Esophagus squamous epithelium (tissue), 5 donors: ENCODE results near the gene LARP7. TPM values are rescaled to one million over a fixed set of nuclear protein-coding genes. Genes with fewer than 3 reads are reported as not detected.
"Not testable (repeated sequence)": the region's sequence is repeated elsewhere in the genome, so short reads cannot be mapped to it uniquely, and the experiment has no call there.

Experiments used
- DNase-seq: peaks from one replicate; lab custom pipeline; 2025; lab: John Stamatoyannopoulos, UW
- H3K27ac ChIP-seq, 4 donors: fragments of 200-600 bp; sonication (generic); one replicate each; pipeline ENCODE4 v1.5.1; 2016 to 2019; ENCODE audit warnings: mild to moderate bottlenecking in 1 of 4
- H3K27me3 ChIP-seq, 4 donors: fragments of 200-600 bp; sonication (generic); 1 replicate in 3 of 4; 2 replicates in 1 of 4; pipeline versions ENCODE4 v1.5.1 to v1.6.0; 2017 to 2021; ENCODE audit warnings: antibody characterized with exemption in 1 of 4
- H3K36me3 ChIP-seq, 3 donors: fragments of 200-600 bp; sonication (generic); one replicate each; pipeline ENCODE4 v1.5.1; 2016 to 2019
- H3K4me1 ChIP-seq, 3 donors: fragments of 200-600 bp; sonication (generic); one replicate each; pipeline ENCODE4 v1.5.1; 2017 to 2019
- H3K4me3 ChIP-seq, 4 donors: fragments of 200-600 bp; sonication (generic); 1 replicate in 3 of 4; 2 replicates in 1 of 4; pipeline ENCODE4 v1.5.1; 2016 to 2019; ENCODE audit warnings: mild to moderate bottlenecking in 2 of 4, moderate library complexity in 1 of 4
- H3K9me3 ChIP-seq, 3 donors: fragments of 200-600 bp; sonication (generic); one replicate each; pipeline ENCODE4 v1.5.1; 2016 to 2019
- POLR2A ChIP-seq, 4 donors: fragments of 450-650 bp; IDR thresholded peaks; one replicate each; pipeline ENCODE4 v1.6.1; 2017; ENCODE audit warnings: antibody characterized with exemption in 4 of 4, mild to moderate bottlenecking in 4 of 4, moderate library complexity in 3 of 4
- WGBS, 2 donors: methylation state at CpG; one replicate each; pipeline ENCODE4 v1.1.5; 2018; 5-methylcytosine and 5-hydroxymethylcytosine counted together
- intact Hi-C: fragments of 100-400 bp; cut with DNase I; formaldehyde crosslinking; loops from one replicate; pipeline ENCODE4 v1.15.0; 2022
- total RNA-seq, 4 donors: library from RNA; depleted of rRNA; stranded (reverse); fragments of >200 nt; gene quantifications; one replicate each; pipeline ENCODE4 v1.1.0, GENCODE V29; 2016
- TF ChIP-seq, protein P1 (sequence below), 6 experiments: fragments of 450-650 bp in 4 of 6; fragments of 200-600 bp in 2 of 6; sonication (generic) in 2 of 6; IDR thresholded peaks; one replicate each; pipeline ENCODE4 v1.5.1; 2016 to 2019; ENCODE audit warnings: antibody characterized with exemption in 6 of 6, mild to moderate bottlenecking in 4 of 6, moderate library complexity in 4 of 6
- donor health status: DM: yes; HTN: yes; CAD: no.

Gene LARP7
- total RNA-seq, 4 donors from 2014 or later: 21.0 to 38.1 (median 30.1) TPM

- intact Hi-C loops: no loop called here
- TF ChIP-seq, protein P1, sequence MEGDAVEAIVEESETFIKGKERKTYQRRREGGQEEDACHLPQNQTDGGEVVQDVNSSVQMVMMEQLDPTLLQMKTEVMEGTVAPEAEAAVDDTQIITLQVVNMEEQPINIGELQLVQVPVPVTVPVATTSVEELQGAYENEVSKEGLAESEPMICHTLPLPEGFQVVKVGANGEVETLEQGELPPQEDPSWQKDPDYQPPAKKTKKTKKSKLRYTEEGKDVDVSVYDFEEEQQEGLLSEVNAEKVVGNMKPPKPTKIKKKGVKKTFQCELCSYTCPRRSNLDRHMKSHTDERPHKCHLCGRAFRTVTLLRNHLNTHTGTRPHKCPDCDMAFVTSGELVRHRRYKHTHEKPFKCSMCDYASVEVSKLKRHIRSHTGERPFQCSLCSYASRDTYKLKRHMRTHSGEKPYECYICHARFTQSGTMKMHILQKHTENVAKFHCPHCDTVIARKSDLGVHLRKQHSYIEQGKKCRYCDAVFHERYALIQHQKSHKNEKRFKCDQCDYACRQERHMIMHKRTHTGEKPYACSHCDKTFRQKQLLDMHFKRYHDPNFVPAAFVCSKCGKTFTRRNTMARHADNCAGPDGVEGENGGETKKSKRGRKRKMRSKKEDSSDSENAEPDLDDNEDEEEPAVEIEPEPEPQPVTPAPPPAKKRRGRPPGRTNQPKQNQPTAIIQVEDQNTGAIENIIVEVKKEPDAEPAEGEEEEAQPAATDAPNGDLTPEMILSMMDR (IDR thresholded peaks at IDR 0.05): no peak
- TF ChIP-seq POLR2A (IDR thresholded peaks at IDR 0.05): no peak
- Histone ChIP-seq H3K27me3 (no peaks in the 10 kb centered on the region), H3K4me3 (no peak overlapping the region), H3K9me3 (no peaks in the 10 kb centered on the region), H3K36me3 (peaks cover 13 to 100% (median 26%) of the 10 kb centered on the region in 3 donors), H3K27ac (no peak overlapping the region), H3K4me1 (no peaks in the 10 kb centered on the region)
- no peak for DNase-seq
Observed at GRCh38 chr4:112651641-112652040, 14.7 kb downstream of the LARP7 start.

GRCh38 chr4:112652216-112652615 is 15.3 kb downstream of the LARP7 start:
- intact Hi-C loops: no loop called here
- peaks cover 11 to 100% (median 23%) of the 10 kb centered on the region in 3 donors for H3K36me3 ChIP-seq
- 27 to 40% methylated on average over 1 of the region's 1 CpG for WGBS, 2 donors

GRCh38 chr4:112655270-112655669 is 18.3 kb downstream of the LARP7 start:
- no peaks in the 10 kb centered on the region for H3K27me3 ChIP-seq
- H3K36me3 ChIP-seq: peaks cover 0 to 94% (median 28%) of the 10 kb centered on the region in 3 donors
- no peaks in the 10 kb centered on the region for H3K4me1 ChIP-seq
- TF ChIP-seq, protein P1 (IDR thresholded peaks at IDR 0.05): no peak
- TF ChIP-seq POLR2A (IDR thresholded peaks at IDR 0.05): no peak
- no peak overlapping the region for H3K27ac ChIP-seq
- 85 to 88% methylated on average over 5 of the region's 5 CpGs for WGBS, 2 donors
- no peaks in the 10 kb centered on the region for H3K9me3 ChIP-seq
- no peak for DNase-seq
- intact Hi-C loops: no loop called here
- no peak overlapping the region for H3K4me3 ChIP-seq

More at GRCh38 chr4:112652216-112652615, 15.3 kb downstream of the LARP7 start:
- Histone ChIP-seq H3K4me3 (no peak overlapping the region), H3K27ac (no peak overlapping the region), H3K4me1 (no peaks in the 10 kb centered on the region), H3K27me3 (no peaks in the 10 kb centered on the region), H3K9me3 (no peaks in the 10 kb centered on the region)
- TF ChIP-seq, protein P1 (IDR thresholded peaks at IDR 0.05): no peak
- TF ChIP-seq POLR2A (IDR thresholded peaks at IDR 0.05): no peak
- DNase-seq: no peak

GRCh38 chr4:112656115-112656514 is 19.2 kb downstream of the LARP7 start:
- intact Hi-C loops, H3K4me3 ChIP-seq, DNase-seq, H3K27me3 ChIP-seq, H3K9me3 ChIP-seq, H3K4me1 ChIP-seq, H3K27ac ChIP-seq: not testable (repeated sequence)
- H3K36me3 ChIP-seq: peaks cover 0 to 85% (median 28%) of the 10 kb centered on the region in 3 donors
- WGBS, 2 donors: 84 to 92% methylated on average over 5 of the region's 5 CpGs

- Histone ChIP-seq H3K9me3 (no peaks in the 10 kb centered on the region), H3K4me1 (no peaks in the 10 kb centered on the region), H3K36me3 (peaks cover 0 to under 1% (median 0%) of the 10 kb centered on the region in 3 donors), H3K27ac (no peak overlapping the region), H3K27me3 (no peaks in the 10 kb centered on the region), H3K4me3 (no peak overlapping the region)
- TF ChIP-seq POLR2A (IDR thresholded peaks at IDR 0.05): no peak
- TF ChIP-seq, protein P1 (IDR thresholded peaks at IDR 0.05): no peak
- WGBS, 2 donors: 79 to 86% methylated on average over 2 of the region's 2 CpGs
- DNase-seq: no peak
- intact Hi-C loops: no loop called here
Observed at GRCh38 chr4:112664611-112665010, 27.7 kb downstream of the LARP7 start.

GRCh38 chr4:112668131-112668530 is 31.2 kb downstream of the LARP7 start:
- Histone ChIP-seq H3K4me1 (no peaks in the 10 kb centered on the region), H3K36me3 (no peaks in the 10 kb centered on the region), H3K4me3 (no peak overlapping the region), H3K27ac (no peak overlapping the region), H3K9me3 (no peaks in the 10 kb centered on the region), H3K27me3 (no peaks in the 10 kb centered on the region)
- no peak for TF ChIP-seq POLR2A (IDR thresholded peaks at IDR 0.05)
- TF ChIP-seq, protein P1 (IDR thresholded peaks at IDR 0.05): no peak
- intact Hi-C loops: no loop called here
- no peak for DNase-seq
- 85 to 87% methylated on average over 2 to 3 of the region's 3 CpGs for WGBS, 2 donors
